AG04449 (cell line): ENCODE data around the gene TFB1M.
"Not testable (repeated sequence)": the region's sequence is repeated elsewhere in the genome, so short reads cannot be mapped to it uniquely, and the experiment has no call there.

ENCODE experiments used
- CTCF ChIA-PET: fragments of 350-600 bp; formaldehyde crosslinking; extraction: SDS; loops from one replicate; lab custom pipeline; 2021; ENCODE audit warnings: antibody characterized with exemption; lab: Yijun Ruan, JAX
- POLR2A ChIA-PET: fragments of 400-600, 350-600 bp; formaldehyde crosslinking; extraction: SDS; loops from one replicate; lab custom pipeline; 2020; ENCODE audit warnings: antibody characterized with exemption, inconsistent platforms; lab: Yijun Ruan, JAX
- DNase-seq: peaks from one replicate; pipeline ENCODE4 v3.0.0-alpha.2; 2010; ENCODE audit warnings: low read depth, low spot score
- H3K4me3 ChIP-seq: 2 replicates; pipeline ENCODE4 v1.5.1; 2011; ENCODE audit warnings: low read depth, mild to moderate bottlenecking, control low read depth, low read length
- CTCF ChIP-seq: IDR thresholded peaks from one replicate; pipeline ENCODE4 v1.5.1; 2011; ENCODE audit warnings: mild to moderate bottlenecking, moderate library complexity, low read length, control low read depth, inconsistent platforms; ENCODE audit not compliant: insufficient read depth; ENCODE audit errors: missing control alignments

The TFB1M gene

DNA sequence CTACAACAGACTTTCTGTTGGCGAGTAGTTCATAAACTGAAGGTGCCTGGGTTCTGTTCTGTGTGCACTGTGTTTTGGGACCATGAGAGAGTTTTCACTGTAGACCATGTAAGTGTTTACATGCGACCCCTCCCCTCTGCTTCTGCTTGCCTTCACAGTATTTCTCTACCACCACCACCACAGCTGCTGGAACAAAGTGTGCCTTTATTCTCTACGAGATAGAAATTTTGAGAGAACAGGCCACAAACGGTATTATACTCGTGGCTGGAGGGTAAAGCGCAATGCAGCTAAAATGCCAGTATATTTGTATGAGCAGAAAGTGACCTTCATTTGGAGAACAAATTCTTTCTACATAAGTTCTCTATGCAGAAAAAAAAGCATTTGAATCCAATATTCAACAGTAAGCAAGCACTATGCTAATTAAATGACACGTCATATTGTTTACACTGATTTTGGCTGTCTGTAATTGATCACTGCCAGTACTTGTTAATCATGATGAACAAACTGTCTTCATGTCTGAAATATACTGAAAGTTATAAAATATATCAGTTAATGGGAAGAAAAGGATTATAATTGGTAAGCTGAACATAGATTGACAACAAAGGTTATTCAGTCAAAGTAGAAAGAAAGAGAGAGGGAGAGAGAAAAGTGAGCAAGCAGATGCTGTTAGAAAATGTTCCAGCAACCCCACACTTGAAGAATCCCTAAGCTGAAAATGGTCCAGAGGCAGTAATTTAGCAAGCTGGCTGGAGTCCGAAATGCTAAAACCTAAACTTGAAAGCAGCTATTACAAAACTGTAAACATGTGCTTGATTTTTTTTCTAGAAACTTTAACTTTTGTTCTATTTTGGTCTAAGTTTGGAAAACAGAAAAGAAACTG is 41.7 kb downstream of the TFB1M start:
- TF ChIP-seq CTCF, result no peak
- ChIA-PET POLR2A (no interaction called here), CTCF (interaction anchor here (1.0 to 3.5 kb wide), 5 partner anchors 14 to 344 kb away, joined by 3 to 18 read pairs (median 8); no protein-coding TSS in a partner anchor)
- no peak overlapping the region for H3K4me3 ChIP-seq
- no peak for DNase-seq

DNA sequence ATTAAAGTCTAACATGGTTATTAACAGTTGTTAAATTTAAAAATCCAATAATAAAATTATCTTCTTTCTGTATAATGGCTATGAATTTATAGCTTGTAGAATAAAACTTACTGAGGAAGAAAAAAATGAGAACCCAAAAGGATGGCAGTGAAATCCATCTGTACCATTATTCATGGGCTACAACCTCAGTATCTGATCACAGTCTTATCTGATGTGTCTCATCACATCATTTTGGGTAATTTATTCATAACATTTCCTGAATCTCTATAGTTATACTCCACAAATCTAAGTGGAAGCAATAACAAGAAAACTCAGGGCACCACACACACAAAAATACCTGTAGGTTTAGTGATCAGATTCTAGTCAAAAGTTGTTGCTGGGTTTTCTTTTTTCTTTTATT is 43.1 kb downstream of the TFB1M start:
- CTCF ChIA-PET, result interaction anchor here (1.2 to 3.5 kb wide), 6 partner anchors 9 to 343 kb away, joined by 3 to 18 read pairs (median 7); no protein-coding TSS in a partner anchor
- no peak overlapping the region for H3K4me3 ChIP-seq
- TF ChIP-seq CTCF, result no peak
- POLR2A ChIA-PET, result no interaction called here
- no peak for DNase-seq

- ChIA-PET CTCF (interaction anchor here (0.6 to 5.0 kb wide), 9 partner anchors 9 to 342 kb away, joined by 3 to 34 read pairs (median 6); no protein-coding TSS in a partner anchor), POLR2A (no interaction called here)
- DNase-seq, result no peak
- no peak for TF ChIP-seq CTCF
- H3K4me3 ChIP-seq, result no peak overlapping the region
Measured at GRCh38 chr6:155270561-155271091, 43.7 kb downstream of the TFB1M start.

DNA sequence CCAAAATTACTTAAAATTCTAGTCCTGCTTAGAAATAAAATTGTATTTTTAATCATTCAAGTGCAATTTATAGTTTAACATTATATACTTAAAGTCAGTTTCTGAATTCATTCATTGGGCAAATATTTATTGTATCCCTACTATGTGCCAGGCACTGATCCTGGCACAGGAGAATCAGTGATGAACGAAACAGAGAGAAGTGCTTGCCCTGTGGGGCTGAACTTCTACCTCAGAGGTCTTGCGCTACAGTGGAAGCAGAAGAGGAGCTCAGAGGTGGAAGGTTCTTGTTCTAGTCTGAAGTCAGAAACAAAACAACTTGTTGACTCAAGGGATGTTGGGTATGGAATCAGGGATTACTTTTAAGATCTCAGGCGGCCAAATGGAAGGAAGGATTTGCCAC is 44.5 kb downstream of the TFB1M start:
- ChIA-PET CTCF (interaction anchor here (0.5 to 5.0 kb wide), 9 partner anchors 9 to 899 kb away, joined by 3 to 34 read pairs (median 8); no protein-coding TSS in a partner anchor), POLR2A (no interaction called here)
- no peak for DNase-seq
- no peak for TF ChIP-seq CTCF
- no peak overlapping the region for H3K4me3 ChIP-seq

- DNase-seq, H3K4me3 ChIP-seq, POLR2A ChIA-PET: not testable (repeated sequence)
- CTCF ChIA-PET, result interaction anchor here (0.6 to 5.0 kb wide), 17 partner anchors 9 to 339 kb away, joined by 3 to 34 read pairs (median 5); no protein-coding TSS in a partner anchor
- peak; percentile 53 for TF ChIP-seq CTCF
Measured at GRCh38 chr6:155268088-155268867, 46.0 kb downstream of the TFB1M start.
